ENCODE data around the gene STAT1.
A peak's percentile ranks its signal among the peaks of the same experiment; 100 is the strongest.

STAT1 gene

DNA sequence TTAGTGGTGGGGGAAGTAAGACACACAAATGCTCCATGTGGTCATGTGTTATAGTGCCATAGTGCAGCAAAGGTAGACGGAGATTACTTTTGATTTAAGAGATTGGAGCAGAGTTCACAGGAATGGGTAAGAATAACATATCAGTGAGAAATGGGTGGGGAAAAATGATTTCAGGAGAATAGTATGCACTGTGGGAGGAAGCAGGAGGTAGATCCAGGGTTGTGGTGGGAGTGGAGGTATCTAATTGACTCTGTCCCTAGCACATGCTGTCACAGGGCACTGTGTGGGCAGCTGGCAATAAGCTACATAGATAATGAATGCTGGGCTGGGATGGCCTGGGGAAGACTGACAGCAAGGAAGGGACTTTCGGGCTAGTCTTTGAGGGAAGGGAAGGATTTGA, 65.3 kb downstream of the STAT1 start:
- DNase-seq: peak; percentile 81

DNA sequence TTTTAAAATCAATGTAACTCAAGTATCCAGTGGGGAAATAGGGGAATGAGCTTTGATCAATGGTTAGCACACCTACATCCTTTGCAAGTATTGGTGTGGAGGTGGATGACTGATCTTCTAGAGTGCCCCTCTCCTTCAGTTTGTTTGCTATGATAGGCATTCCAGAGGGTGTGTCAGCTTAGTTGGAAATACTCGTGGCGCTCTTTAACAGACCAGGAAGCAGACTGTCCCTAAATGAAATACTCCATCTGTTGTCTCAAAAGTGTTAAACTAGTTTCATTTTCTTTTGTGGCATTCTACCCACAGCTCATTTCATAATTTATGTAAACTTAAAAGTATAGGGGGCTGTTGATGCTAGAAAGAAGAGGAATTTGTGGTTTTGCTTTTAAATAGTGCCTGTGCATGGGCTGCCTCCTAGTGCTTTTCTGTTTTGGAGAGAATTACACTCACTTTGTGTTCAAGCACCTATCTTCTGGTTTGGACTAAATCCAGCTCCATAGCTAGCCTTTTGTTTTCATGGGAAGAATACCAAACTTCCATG, 66.2 kb downstream of the STAT1 start:
- peak; percentile 71 for DNase-seq

DNA sequence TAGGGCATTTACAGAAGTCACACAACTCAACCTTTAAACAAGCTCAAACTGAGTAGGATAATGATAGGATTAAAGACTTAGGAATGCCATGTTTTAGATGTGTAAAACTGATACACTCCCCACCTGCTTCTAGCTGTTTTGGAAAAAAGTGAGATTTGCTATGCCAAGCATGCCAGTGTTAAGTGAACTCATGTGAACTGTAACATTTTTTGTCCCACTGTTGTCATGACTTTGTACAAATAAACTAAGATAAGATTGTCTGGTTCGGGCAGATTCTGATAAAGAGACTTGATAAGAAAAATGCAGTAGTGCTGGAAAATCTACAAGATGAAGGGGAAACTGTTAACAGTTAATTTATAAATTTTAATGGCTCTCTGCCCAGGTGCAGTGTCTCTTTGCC, 66.8 kb downstream of the STAT1 start:
- DNase-seq: no peak

DNA sequence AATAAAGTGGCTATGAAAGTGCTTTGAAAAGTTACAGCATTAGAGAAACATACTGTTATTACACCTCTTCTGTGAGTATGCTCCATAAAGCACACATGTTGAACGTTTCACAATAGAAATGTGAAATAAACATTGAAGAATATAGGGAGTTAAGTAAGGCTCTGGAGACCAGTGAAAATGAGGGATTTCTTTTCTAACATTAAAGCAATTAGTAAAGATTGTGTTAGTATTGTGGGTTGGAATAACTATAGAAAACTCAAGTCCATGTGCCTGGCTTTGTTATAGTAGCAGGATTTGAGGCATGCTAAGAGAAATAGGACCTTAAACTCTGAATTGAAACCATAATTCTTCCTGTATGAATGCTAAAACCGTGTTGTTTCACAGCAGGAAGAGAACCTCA, 70.3 kb downstream of the STAT1 start:
- no peak for DNase-seq

DNA sequence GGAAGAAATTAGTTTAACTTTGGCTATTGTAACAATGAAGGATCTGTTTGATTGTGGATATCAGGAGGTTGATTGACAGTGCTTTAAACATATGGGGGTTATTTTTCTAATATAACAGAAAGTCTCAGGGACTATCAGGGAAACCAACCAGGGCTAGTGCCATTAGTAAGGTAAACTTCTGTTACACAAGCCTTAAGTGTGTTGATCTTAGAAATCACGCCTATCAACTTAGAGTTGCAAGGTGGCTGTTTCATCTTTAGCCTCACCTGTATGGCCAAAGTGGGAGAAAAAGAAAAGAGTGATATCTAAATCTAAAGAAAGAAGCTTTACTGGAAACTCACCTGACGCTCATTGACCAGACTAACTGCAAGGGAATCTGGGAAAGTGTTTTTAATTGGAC, 71.3 kb downstream of the STAT1 start:
- no peak for DNase-seq

DNA sequence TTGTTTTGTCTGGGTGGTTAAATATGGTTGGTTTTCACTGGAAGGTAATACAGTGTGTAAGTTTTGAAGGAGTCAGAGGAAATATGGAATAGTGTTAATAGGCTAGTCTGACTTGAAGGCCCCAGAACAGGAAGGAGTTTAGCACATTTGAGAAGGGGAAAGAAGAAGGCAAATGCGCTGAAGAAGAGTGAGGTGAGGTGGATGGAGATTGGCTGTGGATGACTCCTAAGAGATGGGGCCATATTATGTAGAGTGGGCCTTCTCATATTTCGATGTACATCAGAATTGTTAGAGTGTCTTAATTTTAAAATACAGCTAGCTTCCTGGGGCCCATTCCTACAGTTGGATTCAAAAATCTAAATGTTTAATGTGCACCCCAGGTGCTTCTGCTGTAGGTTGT, 72.4 kb downstream of the STAT1 start:
- DNase-seq: no peak

DNA sequence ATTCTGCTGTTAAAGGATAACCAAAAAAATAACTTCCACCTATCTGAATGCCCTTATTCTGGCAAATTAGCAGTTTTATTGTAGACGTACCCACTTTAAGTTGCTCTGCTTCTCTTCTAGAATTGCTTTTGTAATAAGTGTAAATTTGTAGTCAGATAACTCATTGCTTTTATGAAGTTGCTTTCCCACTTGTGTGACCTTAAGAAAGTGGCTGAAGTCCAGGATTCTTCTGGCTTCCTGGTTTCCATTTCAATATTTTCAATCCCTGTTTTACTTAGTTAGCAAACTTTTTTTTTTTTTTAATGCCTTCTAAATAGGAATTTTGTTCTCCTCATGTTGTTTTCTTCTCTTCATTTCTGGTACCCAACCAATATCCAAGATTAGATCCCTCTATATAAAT, 73.5 kb downstream of the STAT1 start:
- DNase-seq: no peak

DNA sequence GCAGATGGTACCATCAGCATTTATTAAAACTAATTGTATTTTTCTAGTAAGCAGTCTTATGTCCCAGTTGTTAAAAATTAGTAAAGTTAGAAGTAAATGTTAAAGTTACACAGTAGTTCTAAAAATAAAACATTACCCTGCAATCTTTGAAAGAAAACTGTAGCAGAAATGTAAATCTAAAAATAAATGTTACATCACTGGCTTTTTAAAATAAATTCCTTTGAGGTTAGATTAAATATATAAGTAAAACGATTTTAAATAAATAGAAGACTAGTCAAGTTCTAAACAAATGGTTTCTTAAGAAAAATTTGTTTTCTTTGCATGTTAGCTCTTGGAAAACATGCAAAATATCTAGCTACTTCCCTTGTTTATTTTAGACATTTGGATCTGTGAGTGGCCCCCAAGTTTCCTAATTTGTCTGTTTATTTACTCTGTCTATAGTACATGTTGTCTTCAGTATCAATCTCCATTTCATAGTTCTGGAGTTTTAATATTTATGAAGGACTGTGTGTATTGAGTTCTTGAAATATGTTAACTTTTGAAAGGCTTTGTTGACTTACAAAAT, 75.1 kb downstream of the STAT1 start:
- no peak for DNase-seq

DNA sequence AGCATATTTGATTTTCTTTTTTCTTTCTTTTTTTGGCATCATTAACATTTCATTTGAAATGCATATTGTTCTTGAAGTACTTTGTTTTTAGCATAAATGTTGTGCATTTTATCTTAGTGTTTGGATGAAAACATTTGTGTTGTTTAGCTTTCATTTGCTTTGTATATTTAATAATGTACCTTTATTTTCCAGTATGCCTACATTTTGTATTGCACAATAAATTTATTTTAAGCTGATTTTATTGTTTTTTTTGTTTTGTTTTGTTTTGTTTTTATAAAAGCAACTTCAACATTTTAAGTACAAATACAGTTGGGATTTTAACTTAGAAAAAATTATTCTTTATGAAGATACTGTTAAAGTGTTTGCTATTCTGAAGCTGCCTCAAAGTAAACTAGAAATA, 78.9 kb downstream of the STAT1 start:
- no peak for DNase-seq

DNA sequence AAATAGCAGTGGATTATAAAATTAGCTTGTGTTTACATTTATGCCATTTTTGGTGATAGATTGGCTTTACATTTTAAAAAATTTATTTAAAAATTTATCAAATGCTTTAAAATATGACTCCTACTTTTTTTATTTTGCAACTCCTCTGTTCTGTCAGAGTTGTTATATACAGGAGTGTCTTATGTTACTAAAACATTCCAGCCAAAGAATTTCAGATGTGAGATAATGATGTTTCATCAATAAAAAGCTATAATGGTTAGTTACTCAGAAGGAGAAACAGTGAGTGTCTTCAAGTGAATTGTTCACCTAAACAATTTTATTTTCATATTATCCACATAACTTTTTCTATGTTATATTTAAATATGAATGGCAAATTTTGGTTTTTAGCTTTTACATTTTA, 80.6 kb downstream of the STAT1 start:
- DNase-seq: no peak

DNA sequence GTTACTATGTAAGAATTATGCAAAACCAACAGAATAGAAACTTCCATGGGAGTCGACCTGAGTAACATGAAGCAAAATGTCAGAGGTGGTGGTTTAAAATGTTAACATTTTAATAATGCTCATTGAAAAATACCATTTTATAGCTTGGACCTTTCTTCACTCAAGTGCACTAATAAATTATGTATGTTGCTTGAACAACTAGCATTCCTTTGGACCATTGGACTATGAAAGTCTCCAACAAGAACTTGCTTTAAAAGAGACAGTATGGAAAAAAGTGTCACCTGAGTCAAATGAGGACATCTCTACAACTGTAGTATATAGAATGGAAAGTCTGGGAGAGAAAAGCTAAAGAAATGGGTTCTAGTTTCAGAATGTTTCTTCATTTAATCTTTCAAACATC, 81.5 kb downstream of the STAT1 start:
- DNase-seq: no peak

DNA sequence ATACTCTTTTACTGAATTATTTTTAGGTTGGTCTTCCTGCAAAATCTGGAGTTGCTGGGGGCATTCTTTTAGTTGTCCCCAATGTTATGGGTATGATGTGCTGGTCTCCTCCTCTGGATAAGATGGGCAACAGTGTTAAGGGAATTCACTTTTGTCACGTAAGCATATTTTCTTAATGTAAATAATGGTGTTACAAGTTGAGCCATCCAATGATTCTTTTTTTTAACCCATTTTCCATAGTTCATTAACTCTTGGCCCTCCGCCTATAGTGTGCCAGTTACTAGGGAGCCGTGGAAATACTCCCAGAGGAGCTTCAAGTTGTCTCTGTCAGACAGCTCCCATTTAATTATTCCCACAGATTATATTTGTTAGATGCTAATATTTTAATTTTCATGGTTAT, 83.6 kb downstream of the STAT1 start:
- peak; percentile 43 for DNase-seq

DNA sequence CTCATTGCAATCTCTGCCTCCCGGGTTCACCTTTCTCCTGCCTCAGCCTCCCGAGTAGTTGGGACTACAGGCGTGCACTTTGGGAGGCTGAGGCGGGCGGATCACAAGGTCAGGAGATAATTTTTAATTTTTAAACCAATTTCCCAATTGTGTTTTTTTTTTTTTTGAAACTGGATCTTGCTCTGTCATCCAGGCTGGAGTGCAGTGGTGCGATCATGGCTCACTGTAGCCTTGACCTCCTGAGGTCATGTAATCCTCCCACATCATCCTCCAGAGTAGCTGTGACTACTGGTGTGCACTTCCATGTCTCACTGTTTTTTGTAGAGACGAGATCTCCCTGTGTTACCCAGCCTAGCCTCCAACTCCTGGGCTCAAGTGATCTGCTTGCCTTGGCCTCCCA, 84.1 kb downstream of the STAT1 start:
- peak; percentile 92 for DNase-seq

DNA sequence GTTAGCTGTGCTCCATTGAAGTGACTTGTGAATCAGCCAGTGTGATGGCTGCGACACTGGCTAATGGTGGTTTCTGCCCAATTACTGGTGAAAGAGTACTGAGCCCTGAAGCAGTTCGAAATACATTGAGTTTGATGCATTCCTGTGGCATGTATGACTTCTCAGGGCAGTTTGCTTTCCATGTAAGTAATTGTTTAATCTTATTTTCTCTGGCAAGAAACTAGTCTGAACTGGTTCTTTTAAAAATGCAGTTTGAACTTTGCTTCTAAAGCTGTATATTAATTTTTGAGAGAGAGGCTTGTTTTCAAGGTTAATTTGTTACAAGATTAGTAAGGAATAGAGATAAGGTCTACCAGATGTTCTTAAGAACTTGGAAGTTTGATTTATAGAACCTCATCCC, 86.7 kb downstream of the STAT1 start:
- DNase-seq: peak; percentile 63

DNA sequence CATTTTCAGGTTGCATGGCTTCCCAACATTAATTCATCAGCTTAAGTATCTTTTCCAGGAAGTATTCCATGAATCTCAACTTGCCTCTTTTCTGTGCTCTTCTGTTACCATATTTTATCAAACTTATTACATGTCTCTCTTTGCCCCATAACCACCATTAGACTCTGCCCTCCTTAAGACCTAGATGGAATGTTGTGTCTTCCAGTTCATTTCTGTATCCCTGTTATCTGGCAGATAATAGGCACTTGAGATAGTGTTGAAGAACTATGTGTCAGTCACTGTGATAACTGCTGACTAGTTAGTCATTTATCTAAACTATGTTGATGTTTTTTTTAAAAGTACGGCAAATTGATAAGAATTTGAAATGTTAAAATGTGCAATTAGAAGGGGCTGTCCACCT, 91.6 kb downstream of the STAT1 start:
- DNase-seq: no peak

DNA sequence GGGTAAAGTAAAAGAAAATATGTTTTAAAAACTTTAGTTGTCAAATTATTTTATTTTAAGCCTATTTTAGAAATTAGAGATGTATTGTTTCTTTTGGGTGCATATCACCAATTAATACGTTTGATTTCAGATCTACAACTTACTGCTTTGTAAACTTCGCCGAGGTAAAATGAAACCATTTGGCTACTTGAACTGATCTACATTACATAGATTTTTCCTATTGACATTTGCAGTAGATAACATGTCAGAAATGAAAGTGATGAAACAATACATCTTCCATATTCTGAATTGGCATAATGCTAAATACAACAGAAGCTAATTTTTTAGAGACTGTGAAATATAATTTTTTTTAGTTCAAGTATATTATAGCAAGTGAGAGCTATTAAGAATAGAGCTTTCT, 93.9 kb downstream of the STAT1 start:
- no peak for DNase-seq
